CD14-positive monocyte (primary cell): ENCODE results near the gene PSMB11. TPM values are rescaled to one million over a fixed set of nuclear protein-coding genes. Genes with fewer than 3 reads are reported as not detected.

Experiments used
- DNase-seq, 3 donors: peaks; one replicate each; pipeline ENCODE4 v3.0.0-alpha.2; 2011 to 2022
- H2AFZ ChIP-seq: 2 replicates; pipeline ENCODE4 v1.6.0; 2012; ENCODE audit warnings: mild to moderate bottlenecking, low read depth, low read length, inconsistent platforms; ENCODE audit not compliant: insufficient read depth, poor library complexity, severe bottlenecking
- H3K27ac ChIP-seq, 2 donors: 1 replicate in 1 of 2; 2 replicates in 1 of 2; pipeline ENCODE4 v1.5.1; 2012 to 2013; ENCODE audit warnings: low read length in 2 of 2, control low read depth in 1 of 2, inconsistent platforms in 1 of 2, low read depth in 1 of 2, mild to moderate bottlenecking in 1 of 2
- H3K27me3 ChIP-seq, 2 donors: one replicate each; pipeline versions ENCODE4 v1.6.0 to v1.6.1; 2011 to 2013; ENCODE audit warnings: low read length in 2 of 2; ENCODE audit not compliant: control insufficient read depth in 2 of 2, insufficient read depth in 2 of 2
- H3K36me3 ChIP-seq, 2 donors: replicated peaks in 1 of 2; 1 replicate in 1 of 2; 2 replicates in 1 of 2; pipeline versions ENCODE4 v1.5.1 to v1.6.1; 2012 to 2013; ENCODE audit warnings: low read length in 2 of 2, control low read depth in 1 of 2, inconsistent platforms in 1 of 2, mild to moderate bottlenecking in 1 of 2; ENCODE audit not compliant: insufficient read depth in 2 of 2, control insufficient read depth in 1 of 2
- H3K4me1 ChIP-seq, 2 donors: 1 replicate in 1 of 2; 2 replicates in 1 of 2; pipeline versions ENCODE4 v1.5.1 to v1.6.1; 2012 to 2013; ENCODE audit warnings: low read length in 2 of 2, control low read depth in 1 of 2, inconsistent platforms in 1 of 2, mild to moderate bottlenecking in 1 of 2, moderate library complexity in 1 of 2; ENCODE audit not compliant: insufficient read depth in 2 of 2, control insufficient read depth in 1 of 2
- H3K4me2 ChIP-seq: replicated peaks from 2 replicates; pipeline ENCODE3; 2012; ENCODE audit warnings: low read length, moderate library complexity, mild to moderate bottlenecking; ENCODE audit not compliant: poor library complexity, severe bottlenecking; ENCODE audit errors: extremely low read depth
- H3K4me3 ChIP-seq, 3 experiments: fragments of 200-600 bp in 1 of 3; sonication (generic) in 1 of 3; replicated peaks in 1 of 3; 1 replicate in 2 of 3; 2 replicates in 1 of 3; pipeline ENCODE4 v1.5.1; 2011 to 2013; ENCODE audit warnings: low read length in 3 of 3, mild to moderate bottlenecking in 3 of 3, control low read depth in 2 of 3, low read depth in 2 of 3, inconsistent platforms in 1 of 3, moderate library complexity in 1 of 3
- H3K79me2 ChIP-seq: 2 replicates; pipeline ENCODE4 v1.6.0; 2012; ENCODE audit warnings: mild to moderate bottlenecking, control low read depth, inconsistent platforms, low read length, moderate library complexity; ENCODE audit not compliant: insufficient read depth
- H3K9ac ChIP-seq: 2 replicates; pipeline ENCODE4 v1.6.0; 2017; ENCODE audit warnings: low read length, mild to moderate bottlenecking; ENCODE audit not compliant: insufficient read depth, poor library complexity, severe bottlenecking
- H3K9me3 ChIP-seq, 2 donors: replicated peaks in 1 of 2; 1 replicate in 1 of 2; 2 replicates in 1 of 2; pipeline versions ENCODE4 v1.5.1 to v1.6.1; 2012 to 2013; ENCODE audit warnings: low read length in 2 of 2, control low read depth in 1 of 2; ENCODE audit not compliant: control insufficient read depth in 1 of 2, insufficient read depth in 1 of 2
- H4K20me1 ChIP-seq: 2 replicates; pipeline ENCODE4 v1.6.0; 2012; ENCODE audit warnings: mild to moderate bottlenecking, low read length, control low read depth, moderate library complexity; ENCODE audit not compliant: insufficient read depth
- H3K27ac Mint-ChIP-seq, 7 donors: one replicate each; pipeline ENCODE4 v1.8.0; 2020; ENCODE audit warnings: mild to moderate bottlenecking in 7 of 7, mixed read lengths in 7 of 7, moderate library complexity in 6 of 7, inconsistent platforms in 2 of 7
- H3K27me3 Mint-ChIP-seq, 3 donors: one replicate each; pipeline ENCODE4 v1.8.0; 2021 to 2022; ENCODE audit warnings: low read depth in 3 of 3, mild to moderate bottlenecking in 3 of 3, mixed read lengths in 3 of 3, moderate library complexity in 3 of 3, inconsistent platforms in 1 of 3
- H3K36me3 Mint-ChIP-seq, 2 donors: one replicate each; pipeline ENCODE4 v1.8.0; 2020; ENCODE audit warnings: mixed read lengths in 2 of 2, inconsistent platforms in 1 of 2, mild to moderate bottlenecking in 1 of 2
- H3K4me1 Mint-ChIP-seq: one replicate; pipeline ENCODE4 v1.8.0; 2020; ENCODE audit warnings: mild to moderate bottlenecking, mixed read lengths
- H3K4me3 Mint-ChIP-seq, 2 donors: one replicate each; pipeline ENCODE4 v1.8.0; 2020; ENCODE audit warnings: mild to moderate bottlenecking in 2 of 2, mixed read lengths in 2 of 2, moderate library complexity in 1 of 2
- H3K9me3 Mint-ChIP-seq, 7 donors: one replicate each; pipeline ENCODE4 v1.8.0; 2020 to 2022; ENCODE audit warnings: mixed read lengths in 7 of 7, mild to moderate bottlenecking in 6 of 7, moderate library complexity in 6 of 7, inconsistent platforms in 2 of 7
- WGBS: methylation state at CpG from one replicate; pipeline ENCODE4 v1.1.5; 2013; ENCODE audit warnings: missing lambda C conversion rate; ENCODE audit not compliant: insufficient coverage; 5-methylcytosine and 5-hydroxymethylcytosine counted together
- intact Hi-C, 2 donors: fragments of 100-400 bp; cut with micrococcal nuclease; formaldehyde crosslinking; loops; one replicate each; pipeline versions ENCODE4 v1.15.0 to v1.15.1; 2023
- polyA plus RNA-seq, 3 donors: library from polyadenylated mRNA; depleted of rRNA in 1 of 3; unstranded in 2 of 3; stranded (reverse) in 1 of 3; fragments of 300-500 nt in 2 of 3; fragments of >200 nt in 1 of 3; fragmentation: Illumina TruSeq in 2 of 3; gene quantifications; 1 replicate in 2 of 3; 2 replicates in 1 of 3; pipeline ENCODE4 v1.2.3, GENCODE V29; 2012 to 2021
- TF ChIP-seq, protein P1 (sequence below): fragments of 200-600 bp; IDR thresholded peaks from one replicate; pipeline ENCODE4 v1.8.0; 2022; ENCODE audit warnings: antibody characterized with exemption, mild to moderate bottlenecking

Gene PSMB11
- polyA plus RNA-seq, 3 donors, result not detected

GRCh38 chr14:23071244-23071920, 29.4 kb downstream of the PSMB11 start:
- Histone ChIP-seq H3K27me3 (no peaks in the 10 kb centered on the region), H3K36me3 (peaks cover 64 to 77% of the 10 kb centered on the region in 2 donors), H3K4me1 (peaks cover 31 to 39% of the 10 kb centered on the region in 2 donors), H3K4me3 (peak overlapping the region; percentile 52 to 89 (median 87)), H3K9me3 (no peaks in the 10 kb centered on the region), H2AFZ (peak overlapping the region; percentile 85), H3K79me2 (peaks cover 83% of the 10 kb centered on the region), H3K4me2 (peak overlapping the region; percentile 71), H3K27ac (peak overlapping the region; percentile 31 to 75), H4K20me1 (peaks cover 66% of the 10 kb centered on the region), H3K9ac (peak overlapping the region; percentile 60)
- Mint-ChIP-seq H3K4me1 (peaks cover 35% of the 10 kb centered on the region), H3K27ac (peak overlapping the region; percentile 87 to 96 (median 93)), H3K4me3 (peak overlapping the region; percentile 97 to 98), H3K27me3 (no peaks in the 10 kb centered on the region), H3K36me3 (peaks cover 70 to 72% of the 10 kb centered on the region in 2 donors), H3K9me3 (no peaks in the 10 kb centered on the region)
- intact Hi-C loops, result no loop called here
- TF ChIP-seq, protein P1, sequence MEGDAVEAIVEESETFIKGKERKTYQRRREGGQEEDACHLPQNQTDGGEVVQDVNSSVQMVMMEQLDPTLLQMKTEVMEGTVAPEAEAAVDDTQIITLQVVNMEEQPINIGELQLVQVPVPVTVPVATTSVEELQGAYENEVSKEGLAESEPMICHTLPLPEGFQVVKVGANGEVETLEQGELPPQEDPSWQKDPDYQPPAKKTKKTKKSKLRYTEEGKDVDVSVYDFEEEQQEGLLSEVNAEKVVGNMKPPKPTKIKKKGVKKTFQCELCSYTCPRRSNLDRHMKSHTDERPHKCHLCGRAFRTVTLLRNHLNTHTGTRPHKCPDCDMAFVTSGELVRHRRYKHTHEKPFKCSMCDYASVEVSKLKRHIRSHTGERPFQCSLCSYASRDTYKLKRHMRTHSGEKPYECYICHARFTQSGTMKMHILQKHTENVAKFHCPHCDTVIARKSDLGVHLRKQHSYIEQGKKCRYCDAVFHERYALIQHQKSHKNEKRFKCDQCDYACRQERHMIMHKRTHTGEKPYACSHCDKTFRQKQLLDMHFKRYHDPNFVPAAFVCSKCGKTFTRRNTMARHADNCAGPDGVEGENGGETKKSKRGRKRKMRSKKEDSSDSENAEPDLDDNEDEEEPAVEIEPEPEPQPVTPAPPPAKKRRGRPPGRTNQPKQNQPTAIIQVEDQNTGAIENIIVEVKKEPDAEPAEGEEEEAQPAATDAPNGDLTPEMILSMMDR, result no peak
- peak; percentile 61 to 72 (median 72) for DNase-seq
- 0% methylated on average over 7 of the region's 14 CpGs for WGBS

DNA sequence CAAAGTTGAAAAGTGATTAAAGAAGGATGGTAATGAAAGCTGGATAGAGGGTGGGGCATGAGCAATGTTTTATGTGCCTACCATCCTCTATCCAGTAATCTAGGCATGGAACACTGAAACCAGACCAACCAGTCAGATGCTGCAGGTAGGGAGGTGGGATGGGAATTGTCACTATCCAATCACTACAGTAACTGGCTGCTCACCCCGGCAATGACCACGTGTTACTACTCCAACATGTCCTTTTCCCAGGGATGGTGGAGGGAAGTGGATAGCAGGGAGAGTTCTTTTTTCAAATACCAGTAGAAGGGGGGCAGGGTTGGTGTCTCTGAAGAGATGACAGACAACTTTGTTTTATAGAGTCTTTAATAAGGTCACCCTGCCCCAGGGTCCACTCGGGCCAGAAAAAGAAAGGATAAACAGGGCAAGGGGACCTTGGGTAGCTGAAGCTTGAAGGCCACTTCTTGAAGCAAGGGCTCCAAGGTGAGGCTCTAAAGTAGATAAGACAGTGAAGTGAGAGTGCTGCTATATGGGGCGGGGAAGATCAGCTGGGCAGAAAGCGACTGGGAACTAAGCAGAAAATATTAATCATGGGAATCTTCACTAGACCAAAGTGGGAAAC, 30.0 kb downstream of the PSMB11 start:
- Histone ChIP-seq H3K4me2 (peak overlapping the region; percentile 71), H3K9me3 (no peaks in the 10 kb centered on the region), H4K20me1 (peaks cover 67% of the 10 kb centered on the region), H3K79me2 (peaks cover 84% of the 10 kb centered on the region), H2AFZ (no peak overlapping the region), H3K9ac (peak overlapping the region; percentile 60), H3K27ac (peak overlapping the region in 1 of 2 donors; percentile 75), H3K27me3 (no peaks in the 10 kb centered on the region), H3K4me3 (peak overlapping the region in 1 of 3 experiments; percentile 87), H3K4me1 (peaks cover 31 to 39% of the 10 kb centered on the region in 2 donors), H3K36me3 (peaks cover 64 to 77% of the 10 kb centered on the region in 2 donors)
- WGBS, result 87% methylated on average over 3 of the region's 5 CpGs
- intact Hi-C loops, result no loop called here
- Mint-ChIP-seq H3K36me3 (peaks cover 68 to 70% of the 10 kb centered on the region in 2 donors), H3K4me1 (peaks cover 35% of the 10 kb centered on the region), H3K4me3 (peak overlapping the region; percentile 97 to 98), H3K9me3 (no peaks in the 10 kb centered on the region), H3K27me3 (no peaks in the 10 kb centered on the region), H3K27ac (peak overlapping the region; percentile 67 to 96 (median 88))
- no peak for DNase-seq
- TF ChIP-seq, protein P1, result no peak
